Measurements from ENCODE around the gene PPP1R9B.

PPP1R9B gene

DNA sequence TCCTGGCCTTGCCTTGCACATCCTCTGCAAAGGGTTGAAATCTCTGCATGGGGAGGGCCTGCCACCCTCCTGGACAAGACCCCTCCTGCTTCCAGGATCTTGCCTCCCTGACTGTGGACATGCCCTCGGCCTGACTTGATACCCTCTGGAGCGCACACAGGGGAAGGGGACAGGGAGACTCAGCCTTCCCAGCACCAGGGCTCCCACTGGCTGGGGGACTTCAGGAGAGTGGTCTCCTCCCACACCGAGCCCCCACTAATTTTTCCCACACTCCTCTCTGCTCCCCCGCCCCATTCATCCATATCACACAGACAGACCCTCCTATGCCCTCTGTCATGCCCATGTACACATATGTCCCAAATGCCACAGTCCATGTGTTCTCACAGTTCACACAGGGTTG is 29.6 kb upstream of the PPP1R9B start:
- no peaks in the 10 kb centered on the region for H3K9me2 ChIP-seq (ENCODE audit: low read depth, low read length)
- no peaks in the 10 kb centered on the region for H4K20me1 ChIP-seq (ENCODE audit: insufficient read depth, low read length)
- H3F3A ChIP-seq (ENCODE audit: insufficient read depth, low read length): no peaks in the 10 kb centered on the region
- H3K79me2 ChIP-seq (ENCODE audit: insufficient read depth, low read length): no peaks in the 10 kb centered on the region
- no peaks in the 10 kb centered on the region; the same call in 1 of the 2 replicates for H3K27me3 ChIP-seq (ENCODE audit: insufficient read depth, low read length)
- H3K4me3 ChIP-seq (ENCODE audit: low read depth, low read length, poor library complexity, severe bottlenecking): no peak overlapping the region
- H3K4me1 ChIP-seq (ENCODE audit: insufficient read depth, low read length, severe bottlenecking): peaks cover 16% of the 10 kb centered on the region
- no peak overlapping the region for H3K9ac ChIP-seq (ENCODE audit: low read length)
- no peak overlapping the region for H3K27ac ChIP-seq (ENCODE audit: low read depth, low read length, poor library complexity, severe bottlenecking)
- H2AFZ ChIP-seq (ENCODE audit: low read length): no peak overlapping the region
- H3K36me3 ChIP-seq (ENCODE audit: insufficient read depth, low read length): no peaks in the 10 kb centered on the region
- no peak overlapping the region for H3K4me2 ChIP-seq (ENCODE audit: low read length)
- no peaks in the 10 kb centered on the region for H3K9me3 ChIP-seq (ENCODE audit: low read length)
- TF ChIP-seq CTCF (IDR thresholded peaks at IDR 0.05; ENCODE audit: low read length) (no peak), EZH2 (IDR thresholded peaks at IDR 0.05; ENCODE audit: borderline replicate concordance, low read length) (no peak)

GRCh38 chr17:50177983-50178834 is 27.7 kb upstream of the PPP1R9B start:
- H3K9me3 ChIP-seq (ENCODE audit: low read length): no peaks in the 10 kb centered on the region
- no peak overlapping the region; the same call in 1 of the 2 replicates for H3K4me2 ChIP-seq (ENCODE audit: low read length)
- no peak for TF ChIP-seq EZH2 (IDR thresholded peaks at IDR 0.05; ENCODE audit: borderline replicate concordance, low read length)
- TF ChIP-seq CTCF (IDR thresholded peaks at IDR 0.05; ENCODE audit: low read length): peak; percentile 88
- H4K20me1 ChIP-seq (ENCODE audit: insufficient read depth, low read length): no peaks in the 10 kb centered on the region
- no peaks in the 10 kb centered on the region for H3K36me3 ChIP-seq (ENCODE audit: insufficient read depth, low read length)
- H3K9ac ChIP-seq (ENCODE audit: low read length): no peak overlapping the region
- H2AFZ ChIP-seq (ENCODE audit: low read length): no peak overlapping the region
- no peaks in the 10 kb centered on the region for H3K9me2 ChIP-seq (ENCODE audit: low read depth, low read length)
- H3K4me1 ChIP-seq (ENCODE audit: insufficient read depth, low read length, severe bottlenecking): peaks cover 7% of the 10 kb centered on the region
- H3F3A ChIP-seq (ENCODE audit: insufficient read depth, low read length): no peaks in the 10 kb centered on the region
- H3K27me3 ChIP-seq (ENCODE audit: insufficient read depth, low read length): no peaks in the 10 kb centered on the region; the same call in 1 of the 2 replicates
- no peak overlapping the region for H3K27ac ChIP-seq (ENCODE audit: low read depth, low read length, poor library complexity, severe bottlenecking)
- H3K79me2 ChIP-seq (ENCODE audit: insufficient read depth, low read length): no peaks in the 10 kb centered on the region
- H3K4me3 ChIP-seq (ENCODE audit: low read depth, low read length, poor library complexity, severe bottlenecking): no peak overlapping the region

GRCh38 chr17:50177476-50177875 is 27.0 kb upstream of the PPP1R9B start:
- Histone ChIP-seq H3K9me3 (ENCODE audit: low read length) (no peaks in the 10 kb centered on the region), H3K9ac (ENCODE audit: low read length) (no peak overlapping the region), H3K4me2 (ENCODE audit: low read length) (no peak overlapping the region), H3K36me3 (ENCODE audit: insufficient read depth, low read length) (no peaks in the 10 kb centered on the region), H3K4me3 (ENCODE audit: low read depth, low read length, poor library complexity, severe bottlenecking) (no peak overlapping the region), H3F3A (ENCODE audit: insufficient read depth, low read length) (no peaks in the 10 kb centered on the region), H2AFZ (ENCODE audit: low read length) (no peak overlapping the region), H3K79me2 (ENCODE audit: insufficient read depth, low read length) (no peaks in the 10 kb centered on the region), H3K9me2 (ENCODE audit: low read depth, low read length) (no peaks in the 10 kb centered on the region), H3K27ac (ENCODE audit: low read depth, low read length, poor library complexity, severe bottlenecking) (no peak overlapping the region), H3K27me3 (ENCODE audit: insufficient read depth, low read length) (no peaks in the 10 kb centered on the region; the same call in 1 of the 2 replicates), H4K20me1 (ENCODE audit: insufficient read depth, low read length) (no peaks in the 10 kb centered on the region), H3K4me1 (ENCODE audit: insufficient read depth, low read length, severe bottlenecking) (peaks cover 7% of the 10 kb centered on the region)
- no peak for TF ChIP-seq EZH2 (IDR thresholded peaks at IDR 0.05; ENCODE audit: borderline replicate concordance, low read length)
- TF ChIP-seq CTCF (IDR thresholded peaks at IDR 0.05; ENCODE audit: low read length): no peak
